HG02885 (cell line): ENCODE data around the gene UBE2J2.

Experiments
- ATAC-seq: cut with Tn5 transposase; IDR thresholded peaks from one replicate; pipeline ENCODE4 v1.9.1; 2021; ENCODE audit warnings: mild to moderate bottlenecking; ENCODE audit not compliant: unreplicated experiment, poor library complexity

UBE2J2 gene

DNA sequence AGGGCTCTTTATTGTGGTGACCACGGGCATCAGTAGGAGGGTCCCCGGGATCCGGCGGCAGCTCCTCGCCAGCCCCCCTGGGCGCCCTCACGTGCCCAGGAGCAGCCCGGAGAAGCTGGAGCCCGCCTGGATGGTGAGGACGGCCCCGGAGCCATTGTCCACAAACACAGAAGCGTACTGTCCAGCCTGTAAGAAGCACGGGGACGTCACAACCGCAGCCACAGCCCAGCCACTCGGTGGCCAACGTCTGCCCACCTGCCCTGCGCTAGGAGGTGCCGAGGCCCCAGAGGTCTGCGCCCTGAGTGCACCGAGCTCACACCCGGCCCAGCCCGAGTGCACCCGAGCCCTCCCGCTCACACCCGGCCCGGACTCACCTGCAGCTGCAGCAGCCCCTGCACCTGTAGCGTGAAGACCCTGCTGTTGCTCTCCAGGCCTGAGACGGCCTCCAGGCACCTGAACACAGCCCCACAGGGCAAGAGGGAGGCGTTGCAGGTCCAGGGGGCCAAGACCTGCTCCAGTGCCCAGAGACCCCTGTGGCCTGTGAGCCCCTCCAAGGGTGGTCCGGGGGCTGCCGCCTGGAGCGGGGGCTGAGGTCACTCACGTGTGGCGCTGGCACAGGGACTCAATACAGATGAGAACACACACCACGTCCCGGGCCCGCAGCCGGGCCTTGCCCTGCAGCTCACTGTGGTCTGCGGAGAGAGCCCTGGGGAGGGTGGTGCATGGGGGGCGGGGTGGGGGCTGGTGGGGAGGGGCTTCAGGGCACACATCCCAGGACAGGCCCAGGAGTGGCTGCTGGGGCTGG is 31.0 kb downstream of the UBE2J2 start:
- ATAC-seq = no peak

DNA sequence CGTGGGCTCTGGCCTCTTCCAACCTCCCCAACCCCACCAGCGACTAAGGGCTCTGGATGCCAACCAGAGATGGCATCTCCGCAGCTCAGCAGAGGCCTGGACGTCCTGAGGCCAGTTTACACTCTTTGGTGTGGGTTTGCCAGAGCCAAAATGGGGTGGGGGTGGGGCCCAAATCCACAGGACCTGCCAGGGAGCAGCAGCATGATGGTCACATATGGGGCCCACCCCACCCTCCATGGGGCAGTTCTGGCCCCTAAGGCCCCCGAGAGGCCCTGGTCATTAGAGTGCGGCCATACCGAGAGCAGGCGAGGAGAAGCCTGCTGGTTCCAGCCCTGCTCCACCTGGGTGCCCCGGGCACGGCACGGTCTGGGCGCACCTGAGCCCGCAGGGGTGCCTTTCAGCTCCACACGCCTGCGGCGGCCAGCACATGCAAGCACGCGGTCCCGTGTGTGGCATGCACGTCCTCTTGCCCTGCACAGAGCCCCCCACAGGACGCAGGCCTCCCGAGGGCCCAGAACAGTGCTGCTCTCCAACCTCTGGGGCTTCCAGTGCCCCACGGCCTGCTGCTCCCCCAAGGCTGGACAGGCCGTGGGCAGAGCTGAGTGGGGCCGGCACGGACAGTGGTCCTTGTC is 31.9 kb downstream of the UBE2J2 start:
- no peak for ATAC-seq

DNA sequence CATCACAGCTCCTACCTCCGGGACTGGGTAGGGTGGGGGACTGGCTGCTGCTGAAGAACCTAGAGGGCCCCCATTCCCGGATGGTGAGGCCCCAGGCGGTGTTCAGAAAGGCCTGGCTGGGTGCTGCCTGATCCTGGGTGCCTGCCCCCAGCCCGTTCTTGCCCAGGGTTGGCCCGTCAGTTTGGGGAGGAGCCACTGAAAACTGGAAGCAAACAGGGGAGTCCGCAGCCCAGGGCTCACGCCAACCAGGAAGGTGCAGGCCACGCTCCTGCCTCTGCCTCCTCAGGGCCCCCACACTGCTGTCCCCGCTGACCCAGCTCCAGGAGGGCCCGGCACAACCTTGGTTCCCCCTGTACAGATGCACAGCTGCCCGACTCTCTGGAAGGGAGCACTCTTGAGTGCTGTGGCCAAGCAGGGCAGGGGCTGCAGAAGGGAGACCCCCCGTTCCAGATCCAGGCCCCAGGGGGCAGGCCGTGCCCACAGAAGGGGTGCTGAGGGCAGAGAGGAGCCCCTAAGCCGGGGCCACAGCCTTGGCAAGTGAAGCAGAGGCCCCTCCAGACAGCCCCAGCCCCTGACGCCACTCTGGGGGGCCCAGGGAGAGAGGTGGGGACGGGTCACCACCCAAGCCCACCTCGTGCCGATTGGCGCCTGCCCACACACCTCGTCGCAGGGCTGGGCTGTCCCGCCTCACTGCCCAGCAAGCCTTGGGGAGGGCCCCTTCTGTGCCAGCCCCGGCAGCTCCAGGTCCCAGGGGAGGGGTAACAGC is 32.6 kb downstream of the UBE2J2 start:
- no peak for ATAC-seq

DNA sequence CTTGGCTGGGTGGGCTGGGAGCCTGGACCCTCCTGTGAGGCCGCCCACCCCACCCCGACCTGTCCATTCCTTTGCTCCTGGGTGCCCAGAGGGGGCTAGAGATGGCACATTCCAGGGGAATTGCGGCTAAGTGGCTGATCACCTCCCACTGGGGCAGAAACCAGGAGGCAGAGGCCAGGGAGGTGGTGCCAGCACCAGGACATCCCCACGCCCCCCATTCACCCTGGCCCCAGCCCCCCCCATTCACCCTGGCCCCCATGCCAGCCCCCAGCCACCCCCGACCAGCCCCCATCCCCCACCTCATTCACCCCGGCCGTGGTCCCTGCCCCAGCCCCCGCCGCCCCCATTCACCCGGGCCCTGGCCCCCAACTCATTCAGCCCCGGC is 33.3 kb downstream of the UBE2J2 start:
- ATAC-seq = no peak

DNA sequence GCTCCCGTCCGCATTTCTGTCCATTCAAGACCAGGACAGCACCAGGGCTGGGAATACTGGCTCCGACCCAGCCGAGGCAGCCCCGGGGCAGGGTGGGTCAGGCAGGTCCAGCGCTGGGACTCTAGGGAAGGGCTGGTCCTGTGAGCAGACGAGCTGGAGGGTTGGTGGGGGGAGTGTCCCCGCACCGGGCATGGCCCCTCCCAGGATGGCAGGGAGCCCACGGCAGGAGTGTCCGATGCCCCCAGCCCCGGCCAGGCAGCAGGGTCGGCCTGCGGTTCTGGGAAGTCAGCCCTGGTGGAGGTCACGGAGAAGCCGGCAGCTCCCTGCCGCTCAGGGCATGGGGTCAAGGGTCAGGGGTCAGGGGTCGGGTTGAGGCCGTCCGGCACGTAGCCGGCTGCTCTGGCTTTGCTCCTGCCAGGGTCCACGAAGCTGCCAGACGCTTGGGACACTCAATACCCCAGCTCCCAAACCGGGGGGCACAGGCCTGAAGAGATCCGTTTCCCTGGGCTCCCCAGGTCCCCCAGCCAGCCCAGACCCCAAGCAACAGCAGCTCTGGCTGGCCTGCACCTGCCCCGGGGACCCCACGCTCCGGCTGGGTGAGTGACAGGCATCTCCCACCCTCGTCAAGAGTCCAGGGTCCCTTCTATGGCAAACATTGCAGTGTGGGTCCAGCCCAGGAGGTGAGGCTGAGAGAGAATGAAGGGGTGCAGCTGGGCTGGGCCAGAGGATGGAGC is 33.9 kb downstream of the UBE2J2 start:
- no peak for ATAC-seq

DNA sequence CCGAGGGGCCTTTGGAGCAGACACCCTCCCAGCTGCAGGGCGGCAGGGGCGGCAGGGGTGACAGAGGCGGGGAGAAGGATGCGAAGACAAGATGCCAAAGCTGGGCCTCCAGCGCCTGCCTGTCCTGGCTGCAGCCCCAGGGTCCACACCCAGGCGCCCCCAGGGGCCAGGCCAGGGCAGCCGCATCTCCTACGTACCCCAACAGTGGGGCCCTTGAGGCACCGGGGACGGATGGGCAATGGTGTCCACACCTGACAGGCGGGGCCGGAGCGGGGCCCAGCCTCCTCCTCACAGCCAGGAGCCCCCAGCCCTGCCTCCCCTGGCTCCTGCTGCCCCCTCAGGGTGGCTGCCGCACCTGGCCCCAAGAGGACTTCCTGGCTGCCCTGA is 34.4 kb downstream of the UBE2J2 start:
- ATAC-seq = no peak

DNA sequence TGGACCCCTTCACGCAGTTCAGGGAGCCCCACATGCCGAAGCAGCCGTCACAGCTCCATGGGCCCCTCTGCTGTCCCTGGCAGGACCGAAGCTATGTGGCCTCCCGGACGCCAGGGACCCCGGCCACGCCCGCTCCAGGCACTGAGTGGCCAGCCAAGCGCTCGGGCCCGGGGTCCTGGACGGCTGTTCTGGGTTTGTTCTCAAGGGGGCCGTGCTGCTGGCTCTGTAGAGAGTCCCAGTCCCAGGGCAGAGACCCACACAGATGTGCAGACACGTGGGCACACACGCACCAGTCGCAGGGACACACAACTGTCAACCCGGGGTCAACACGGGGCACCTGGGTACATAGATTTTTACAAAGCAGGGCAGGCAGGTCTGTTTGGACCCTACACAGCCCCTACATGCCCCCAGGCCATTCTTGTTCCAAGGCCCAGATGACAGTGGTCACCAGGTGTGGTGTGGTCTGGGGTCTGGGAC is 34.9 kb downstream of the UBE2J2 start:
- no peak for ATAC-seq

DNA sequence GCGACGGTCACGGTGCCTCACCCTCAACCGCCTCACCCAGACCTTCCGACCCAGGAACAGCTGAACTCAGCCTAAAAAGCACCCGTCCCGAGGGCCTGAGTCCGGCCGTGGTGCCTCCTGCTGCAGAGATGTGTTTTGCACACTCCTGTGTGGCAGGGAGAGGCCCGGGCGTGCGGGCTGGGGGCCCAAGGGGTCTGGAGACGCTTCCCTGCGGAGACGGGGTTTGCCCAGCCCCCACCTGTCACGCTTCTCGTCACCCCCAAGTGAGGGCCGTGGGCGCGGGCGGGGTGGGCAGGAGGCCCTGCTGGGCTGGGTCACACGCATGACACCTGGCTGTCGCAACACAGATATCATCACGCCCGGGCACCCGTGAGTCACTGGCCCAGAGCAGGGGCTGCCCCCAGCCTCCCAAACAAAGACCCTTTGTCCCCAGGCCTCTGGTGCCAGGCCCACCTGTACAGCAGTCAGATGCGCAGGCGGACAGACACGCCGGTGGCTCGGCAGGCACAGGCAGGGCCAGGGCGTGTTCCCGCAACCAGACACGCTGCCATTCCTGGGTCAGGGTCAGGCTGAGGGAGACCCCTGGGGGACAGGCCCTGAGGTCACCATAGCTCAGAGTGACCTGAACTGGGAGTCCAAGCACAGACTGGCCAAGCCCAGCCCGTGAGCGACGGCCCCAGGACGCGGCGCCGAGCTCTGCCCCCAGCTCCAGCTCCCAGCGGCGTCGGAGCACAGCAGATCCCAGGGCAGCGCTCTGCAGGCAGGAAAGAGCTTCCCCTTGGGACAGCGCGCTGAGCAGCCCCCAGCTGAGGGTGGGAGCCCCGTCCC is 35.6 kb downstream of the UBE2J2 start:
- ATAC-seq = no peak

DNA sequence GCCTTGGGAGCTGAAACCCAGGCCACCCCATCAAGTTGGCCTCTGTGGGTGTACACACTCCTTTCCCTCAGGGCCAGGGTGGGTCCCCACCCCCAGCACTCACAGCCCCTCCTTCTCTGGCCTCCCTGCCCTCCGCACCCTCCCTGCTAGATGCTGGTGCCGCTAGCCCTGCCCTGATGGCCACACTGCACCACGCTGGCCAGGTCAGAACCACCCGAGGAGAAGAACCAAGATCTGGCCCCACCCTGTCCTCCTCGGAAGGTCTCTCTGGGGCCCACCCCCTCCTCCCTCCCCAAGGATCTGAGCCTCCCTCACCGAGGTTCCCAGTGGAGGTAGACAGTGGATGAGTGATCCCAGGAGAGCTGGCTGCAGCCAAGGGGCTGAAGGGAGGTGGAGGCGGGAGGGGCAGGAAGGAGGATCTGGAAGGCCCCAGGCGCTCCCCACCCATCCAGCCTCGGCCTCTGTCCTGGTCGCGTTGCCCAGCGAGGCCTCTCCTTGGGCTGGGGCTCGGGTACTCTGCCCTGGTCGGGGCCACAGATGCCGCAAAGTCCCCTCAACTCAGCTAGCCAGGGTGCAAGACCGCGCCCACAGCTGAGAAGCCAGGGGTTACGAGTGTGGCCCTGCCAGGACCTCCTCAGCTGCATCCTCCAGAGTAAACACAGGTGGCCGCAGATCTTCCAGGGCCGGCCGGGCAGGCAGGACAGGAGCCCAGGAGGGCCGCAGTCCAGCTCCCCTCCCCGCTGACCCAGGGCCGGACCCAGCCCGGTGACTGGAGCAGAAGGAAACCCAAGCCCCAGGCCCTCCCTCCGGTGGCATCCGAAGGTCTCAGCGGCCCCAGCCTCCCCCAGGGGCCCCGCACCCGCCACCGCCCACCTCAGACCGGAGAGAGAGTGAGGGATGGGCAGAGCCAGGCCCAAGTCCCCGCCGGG is 36.4 kb downstream of the UBE2J2 start:
- ATAC-seq = no peak

DNA sequence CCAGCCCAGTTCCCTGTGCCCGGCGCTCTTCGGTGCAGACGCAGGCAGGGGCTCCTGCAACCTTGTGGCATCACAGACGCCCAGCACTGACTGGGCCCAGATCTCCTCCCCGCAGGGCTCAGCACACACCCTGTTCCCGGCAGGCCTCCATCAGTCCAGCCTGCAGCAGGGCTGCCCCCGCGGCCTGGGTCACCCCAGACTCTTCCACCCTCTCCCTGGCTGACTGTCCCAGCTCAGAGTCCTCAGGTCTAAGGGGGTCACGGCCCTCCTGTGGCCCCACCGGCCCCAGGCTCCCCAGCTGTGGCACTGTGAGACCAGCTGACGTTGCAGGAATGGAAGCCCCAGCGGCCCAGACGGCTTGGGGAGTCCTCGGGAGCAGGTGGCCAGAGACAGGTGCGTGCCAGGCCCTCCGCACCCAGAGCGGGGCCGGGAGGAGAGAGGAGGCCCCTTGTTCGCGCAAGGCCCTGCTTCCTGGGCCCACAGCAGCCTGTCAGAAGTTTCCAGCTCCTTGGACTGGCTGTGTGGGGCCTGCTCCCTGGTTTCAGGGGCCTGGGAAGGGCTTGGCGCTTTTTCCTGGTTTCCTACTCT is 37.4 kb downstream of the UBE2J2 start:
- no peak for ATAC-seq

DNA sequence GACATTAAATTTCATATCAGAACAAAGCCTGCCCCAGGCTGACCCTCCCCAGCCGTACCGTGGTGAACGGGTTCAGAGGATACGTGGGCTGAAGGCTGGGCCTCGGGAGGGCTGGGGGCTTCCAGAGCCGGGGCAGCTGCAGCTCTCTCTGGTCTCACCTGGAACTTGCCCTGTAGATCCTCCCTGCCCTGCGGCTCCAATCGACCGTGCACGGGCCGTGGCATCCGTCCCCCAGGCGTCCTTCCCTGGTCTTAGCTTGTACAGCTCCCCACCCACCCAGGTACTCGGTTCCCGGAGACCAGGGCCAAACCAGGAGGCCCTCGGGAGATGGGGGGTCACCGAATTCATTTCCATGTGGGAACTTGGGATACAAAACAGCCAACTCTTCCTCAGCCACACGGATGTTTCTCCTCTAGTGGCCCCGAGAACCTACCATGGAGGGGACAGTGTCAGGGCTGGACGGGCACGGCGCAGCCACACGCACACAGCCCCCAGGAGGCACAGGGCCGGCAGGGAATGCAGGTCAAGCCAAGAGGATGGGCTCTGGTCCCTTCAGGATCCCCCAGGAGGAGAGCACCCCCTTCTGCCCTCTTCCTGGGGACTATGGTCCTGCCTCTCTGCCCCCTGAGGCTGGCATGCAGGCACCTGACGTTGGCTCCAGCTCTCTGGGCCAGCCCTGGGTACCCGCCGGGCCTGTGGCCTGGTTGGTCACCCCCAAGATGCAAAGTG is 38.5 kb downstream of the UBE2J2 start:
- no peak for ATAC-seq

DNA sequence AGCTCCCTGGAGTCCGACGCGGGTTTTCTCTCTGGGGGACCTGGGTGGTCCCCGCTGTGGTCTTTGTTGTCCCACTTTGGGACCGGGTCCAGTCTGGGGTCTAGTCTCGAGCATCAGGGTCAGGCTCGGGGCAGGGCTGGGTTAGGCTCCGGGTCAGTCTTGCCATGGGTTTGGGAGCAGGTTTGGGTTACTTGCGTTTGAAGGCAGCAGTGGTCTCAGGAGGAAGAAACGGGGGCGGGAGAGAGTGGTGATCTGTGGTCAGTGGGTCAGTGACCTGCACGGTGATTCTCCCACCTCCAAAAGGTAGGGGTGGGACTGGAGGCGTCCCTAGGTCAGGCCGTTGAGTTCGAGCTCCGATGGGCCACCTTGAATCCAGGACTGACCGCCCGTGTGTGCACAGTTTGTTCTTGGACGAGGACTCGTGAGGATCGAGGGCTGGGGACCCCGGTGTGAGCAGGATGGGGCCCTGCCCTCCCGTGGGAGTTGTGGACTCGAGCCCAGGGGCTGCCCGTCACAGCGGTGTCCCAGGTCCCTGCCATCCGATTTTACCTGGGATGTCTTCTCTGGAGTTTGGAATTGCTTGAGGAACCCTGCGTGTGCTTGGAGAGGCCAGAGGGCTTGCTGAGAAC is 39.4 kb downstream of the UBE2J2 start:
- no peak for ATAC-seq

DNA sequence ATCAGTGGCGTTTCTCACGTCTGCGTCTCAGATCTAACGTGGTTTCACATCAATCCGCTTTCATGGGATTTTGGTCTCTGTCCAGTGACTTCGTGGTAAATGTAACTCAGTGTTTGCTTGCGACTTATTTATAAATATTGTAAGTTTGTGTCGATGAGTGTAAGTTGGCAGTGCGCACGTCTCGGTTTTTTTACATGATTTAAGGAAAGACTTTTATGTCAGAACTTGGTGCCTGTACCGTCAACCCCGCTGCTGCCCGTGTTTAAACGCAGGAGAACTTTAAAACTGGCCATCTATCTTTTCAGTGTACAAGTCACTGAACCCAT is 40.1 kb downstream of the UBE2J2 start:
- ATAC-seq = no peak

DNA sequence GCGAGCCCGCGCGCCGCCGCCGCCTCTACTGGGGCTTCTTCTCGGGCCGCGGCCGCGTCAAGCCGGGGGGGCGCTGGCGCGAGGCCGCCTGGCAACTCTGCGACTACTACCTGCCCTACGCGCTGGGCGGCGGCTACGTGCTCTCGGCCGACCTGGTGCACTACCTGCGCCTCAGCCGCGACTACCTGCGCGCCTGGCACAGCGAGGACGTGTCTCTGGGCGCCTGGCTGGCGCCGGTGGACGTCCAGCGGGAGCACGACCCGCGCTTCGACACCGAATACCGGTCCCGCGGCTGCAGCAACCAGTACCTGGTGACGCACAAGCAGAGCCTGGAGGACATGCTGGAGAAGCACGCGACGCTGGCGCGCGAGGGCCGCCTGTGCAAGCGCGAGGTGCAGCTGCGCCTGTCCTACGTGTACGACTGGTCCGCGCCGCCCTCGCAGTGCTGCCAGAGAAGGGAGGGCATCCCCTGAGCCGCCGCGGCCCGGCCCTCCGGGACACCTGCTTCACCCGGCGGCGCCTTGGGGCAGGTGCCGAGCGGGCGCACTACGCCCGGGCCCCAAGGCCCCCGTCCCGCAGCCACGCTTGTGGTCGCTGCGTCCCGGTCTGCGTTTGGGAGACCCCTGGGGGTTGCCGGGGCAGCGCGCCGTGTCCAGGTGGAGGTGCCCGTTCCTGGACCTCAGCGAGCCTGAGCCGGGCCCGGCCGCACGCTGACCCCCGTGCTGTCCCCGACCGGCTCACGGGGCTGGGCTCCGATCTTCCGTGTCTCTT is 40.7 kb downstream of the UBE2J2 start:
- ATAC-seq = no peak

DNA sequence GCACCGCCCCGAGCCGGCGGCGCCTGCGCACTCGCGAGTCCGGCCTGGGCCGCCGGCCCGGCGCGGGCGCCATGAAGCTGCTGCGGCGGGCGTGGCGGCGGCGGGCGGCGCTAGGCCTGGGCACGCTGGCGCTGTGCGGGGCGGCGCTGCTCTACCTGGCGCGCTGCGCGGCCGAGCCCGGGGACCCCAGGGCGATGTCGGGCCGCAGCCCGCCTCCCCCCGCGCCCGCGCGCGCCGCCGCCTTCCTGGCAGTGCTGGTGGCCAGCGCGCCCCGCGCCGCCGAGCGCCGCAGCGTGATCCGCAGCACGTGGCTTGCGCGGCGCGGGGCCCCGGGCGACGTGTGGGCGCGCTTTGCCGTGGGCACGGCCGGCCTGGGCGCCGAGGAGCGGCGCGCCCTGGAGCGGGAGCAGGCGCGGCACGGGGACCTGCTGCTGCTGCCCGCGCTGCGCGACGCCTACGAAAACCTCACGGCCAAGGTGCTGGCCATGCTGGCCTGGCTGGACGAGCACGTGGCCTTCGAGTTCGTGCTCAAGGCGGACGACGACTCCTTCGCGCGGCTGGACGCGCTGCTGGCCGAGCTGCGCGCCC is 41.4 kb downstream of the UBE2J2 start, which contains the start of gene B3GALT6:
B3GALT6 (plus strand) TSS at position 30 of the 588 bp plus-strand sequence; CDS start at position 72, 42 bp downstream.
- no peak for ATAC-seq
